Smooth muscle cell (in vitro differentiated cells): ENCODE data around the gene TMPRSS11D. TPM values are rescaled to one million over a fixed set of nuclear protein-coding genes. Genes with fewer than 3 reads are reported as not detected.

Experiments used
- DNase-seq: peaks from one replicate; lab custom pipeline; 2025; ENCODE audit not compliant: unreplicated experiment; lab: John Stamatoyannopoulos, UW
- H2AFZ ChIP-seq: fragments of 200-600 bp; sonication (generic); 2 replicates; pipeline ENCODE4 v1.6.0; 2016; ENCODE audit warnings: antibody characterized with exemption, low read depth, mild to moderate bottlenecking
- H3F3A ChIP-seq: fragments of 200-600 bp; sonication (generic); 2 replicates; pipeline ENCODE4 v1.6.0; 2017; ENCODE audit warnings: antibody characterized with exemption, low read depth
- H3K27ac ChIP-seq: fragments of 200-600 bp; sonication (generic); 2 replicates; pipeline ENCODE4 v1.5.1; 2016; ENCODE audit warnings: low read depth, mild to moderate bottlenecking
- H3K27me3 ChIP-seq: fragments of 200-600 bp; sonication (generic); 2 replicates; pipeline ENCODE4 v1.6.1; 2016; ENCODE audit warnings: low read depth, mild to moderate bottlenecking
- H3K36me3 ChIP-seq: fragments of 200-600 bp; sonication (generic); 2 replicates; pipeline ENCODE4 v1.5.1; 2016; ENCODE audit warnings: low read depth
- H3K4me1 ChIP-seq: fragments of 200-600 bp; sonication (generic); 2 replicates; pipeline ENCODE4 v1.5.1; 2016; ENCODE audit warnings: low read depth
- H3K4me2 ChIP-seq: fragments of 200-600 bp; sonication (generic); 2 replicates; pipeline ENCODE4 v1.6.0; 2016; ENCODE audit warnings: mild to moderate bottlenecking
- H3K4me3 ChIP-seq: fragments of 200-600 bp; sonication (generic); 2 replicates; pipeline ENCODE4 v1.5.1; 2016; ENCODE audit warnings: mild to moderate bottlenecking
- H3K79me2 ChIP-seq: fragments of 200-600 bp; sonication (generic); 2 replicates; pipeline ENCODE4 v1.6.0; 2016; ENCODE audit warnings: low read depth, mild to moderate bottlenecking
- H3K9ac ChIP-seq: fragments of 200-600 bp; sonication (generic); 2 replicates; pipeline ENCODE4 v1.6.0; 2016; ENCODE audit warnings: low read depth
- H3K9me3 ChIP-seq: fragments of 200-600 bp; sonication (generic); replicated peaks from 2 replicates; pipeline ENCODE4 v1.5.1; 2016; ENCODE audit warnings: low read depth
- H4K20me1 ChIP-seq: fragments of 200-600 bp; sonication (generic); 2 replicates; pipeline ENCODE4 v1.6.0; 2016; ENCODE audit warnings: low read depth
- WGBS: methylation state at CpG from one replicate; pipeline ENCODE4 v1.1.7; 2016; ENCODE audit warnings: low lambda C conversion rate; 5-methylcytosine and 5-hydroxymethylcytosine counted together
- polyA plus RNA-seq: library from polyadenylated mRNA; unstranded; fragments of >200 nt; fragmentation: Nextera tagmentation; extraction: Ambion mirVana; gene quantifications from 2 replicates; pipeline ENCODE4 v1.2.1, GENCODE V29; 2016
- total RNA-seq: library from RNA; depleted of rRNA; stranded (reverse); fragments of >200 nt; gene quantifications from 2 replicates; pipeline ENCODE4 v1.2.3, GENCODE V29; 2014
- TF ChIP-seq, protein P1 (sequence below): fragments of 200-600 bp; sonication (generic); IDR thresholded peaks from 2 replicates; pipeline ENCODE4 v1.5.1; 2017; ENCODE audit warnings: borderline replicate concordance, mild to moderate bottlenecking, antibody characterized with exemption; ENCODE audit not compliant: insufficient read depth, poor library complexity, severe bottlenecking

The TMPRSS11D gene
- total and polyA plus RNA-seq, 2 experiments from 2014 or later, result not detected

GRCh38 chr4:67907650-67908049 is 23.8 kb upstream of the TMPRSS11D start:
- Histone ChIP-seq H3K9me3 (no peaks in the 10 kb centered on the region), H3K36me3 (no peaks in the 10 kb centered on the region), H2AFZ (no peak overlapping the region), H3K27ac (no peak overlapping the region), H3K27me3 (no peaks in the 10 kb centered on the region), H3K9ac (no peak overlapping the region), H3K4me2 (no peak overlapping the region), H3F3A (no peaks in the 10 kb centered on the region), H3K4me1 (no peaks in the 10 kb centered on the region), H3K79me2 (no peaks in the 10 kb centered on the region), H3K4me3 (no peak overlapping the region), H4K20me1 (no peaks in the 10 kb centered on the region)
- TF ChIP-seq, protein P1, sequence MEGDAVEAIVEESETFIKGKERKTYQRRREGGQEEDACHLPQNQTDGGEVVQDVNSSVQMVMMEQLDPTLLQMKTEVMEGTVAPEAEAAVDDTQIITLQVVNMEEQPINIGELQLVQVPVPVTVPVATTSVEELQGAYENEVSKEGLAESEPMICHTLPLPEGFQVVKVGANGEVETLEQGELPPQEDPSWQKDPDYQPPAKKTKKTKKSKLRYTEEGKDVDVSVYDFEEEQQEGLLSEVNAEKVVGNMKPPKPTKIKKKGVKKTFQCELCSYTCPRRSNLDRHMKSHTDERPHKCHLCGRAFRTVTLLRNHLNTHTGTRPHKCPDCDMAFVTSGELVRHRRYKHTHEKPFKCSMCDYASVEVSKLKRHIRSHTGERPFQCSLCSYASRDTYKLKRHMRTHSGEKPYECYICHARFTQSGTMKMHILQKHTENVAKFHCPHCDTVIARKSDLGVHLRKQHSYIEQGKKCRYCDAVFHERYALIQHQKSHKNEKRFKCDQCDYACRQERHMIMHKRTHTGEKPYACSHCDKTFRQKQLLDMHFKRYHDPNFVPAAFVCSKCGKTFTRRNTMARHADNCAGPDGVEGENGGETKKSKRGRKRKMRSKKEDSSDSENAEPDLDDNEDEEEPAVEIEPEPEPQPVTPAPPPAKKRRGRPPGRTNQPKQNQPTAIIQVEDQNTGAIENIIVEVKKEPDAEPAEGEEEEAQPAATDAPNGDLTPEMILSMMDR, result no peak
- DNase-seq, result no peak
- 94% methylated on average over 4 of the region's 4 CpGs for WGBS

GRCh38 chr4:67899096-67899495 is 15.3 kb upstream of the TMPRSS11D start:
- H3K4me2 ChIP-seq, result no peak overlapping the region
- no peaks in the 10 kb centered on the region for H3K79me2 ChIP-seq
- H4K20me1 ChIP-seq, result no peaks in the 10 kb centered on the region
- no peak overlapping the region for H3K27ac ChIP-seq
- TF ChIP-seq, protein P1, result no peak
- no peaks in the 10 kb centered on the region for H3K4me1 ChIP-seq
- no peaks in the 10 kb centered on the region for H3K27me3 ChIP-seq
- H3K9me3 ChIP-seq, result no peaks in the 10 kb centered on the region
- no peak overlapping the region for H3K9ac ChIP-seq
- DNase-seq, result no peak
- no peaks in the 10 kb centered on the region for H3F3A ChIP-seq
- H2AFZ ChIP-seq, result no peak overlapping the region
- H3K36me3 ChIP-seq, result no peaks in the 10 kb centered on the region
- no peak overlapping the region for H3K4me3 ChIP-seq

DNA sequence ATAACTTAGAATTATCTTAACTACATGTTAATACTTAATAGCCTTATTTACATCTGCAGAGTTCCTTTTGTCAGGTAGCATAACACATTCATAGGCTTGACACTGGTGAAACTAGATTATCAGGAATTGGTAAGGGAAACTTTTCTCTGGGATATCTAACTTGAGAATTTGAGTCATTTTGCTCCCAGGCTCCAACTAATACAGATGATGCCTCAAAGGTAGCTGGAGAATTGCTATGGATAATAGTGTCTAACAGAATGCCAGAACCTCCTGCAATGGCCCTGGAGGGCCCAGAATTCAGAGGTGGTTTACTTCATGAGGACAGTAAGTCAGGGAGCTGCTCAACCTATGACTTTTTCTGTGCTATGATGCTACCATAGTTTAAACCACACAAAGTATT is 13.9 kb upstream of the TMPRSS11D start:
- no peak overlapping the region for H3K4me2 ChIP-seq
- TF ChIP-seq, protein P1, result no peak
- H3K9ac ChIP-seq, result no peak overlapping the region
- H3K79me2 ChIP-seq, result no peaks in the 10 kb centered on the region
- no peak overlapping the region for H3K4me3 ChIP-seq
- H4K20me1 ChIP-seq, result no peaks in the 10 kb centered on the region
- H3K4me1 ChIP-seq, result no peaks in the 10 kb centered on the region
- H3F3A ChIP-seq, result no peaks in the 10 kb centered on the region
- no peak overlapping the region for H3K27ac ChIP-seq
- no peak overlapping the region for H2AFZ ChIP-seq
- DNase-seq, result no peak
- H3K27me3 ChIP-seq, result no peaks in the 10 kb centered on the region
- H3K9me3 ChIP-seq, result no peaks in the 10 kb centered on the region
- no peaks in the 10 kb centered on the region for H3K36me3 ChIP-seq

- Histone ChIP-seq H3K36me3 (no peaks in the 10 kb centered on the region), H3K4me3 (no peak overlapping the region), H3K79me2 (no peaks in the 10 kb centered on the region), H3K27me3 (no peaks in the 10 kb centered on the region), H3K9ac (no peak overlapping the region), H3K27ac (no peak overlapping the region), H3F3A (no peaks in the 10 kb centered on the region), H3K9me3 (no peaks in the 10 kb centered on the region), H3K4me1 (no peaks in the 10 kb centered on the region), H3K4me2 (no peak overlapping the region), H2AFZ (no peak overlapping the region), H4K20me1 (no peaks in the 10 kb centered on the region)
- no peak for DNase-seq
- TF ChIP-seq, protein P1, result no peak
- WGBS, result 96% methylated on average over 22 of the region's 26 CpGs
These were observed 12.7 kb upstream of the TMPRSS11D start for GRCh38 chr4:67896421-67897065.
